Ascending aorta (tissue), 1 donor: ENCODE measurements around the gene PCOLCE2. TPM values are rescaled to one million over a fixed set of nuclear protein-coding genes. Genes with fewer than 3 reads are reported as not detected.

Experiments
- total RNA-seq: library from RNA; depleted of rRNA; stranded (reverse); fragments of >200 nt; gene quantifications from one replicate; pipeline ENCODE4 v1.1.0, GENCODE V29; 2016

PCOLCE2 gene
- total RNA-seq, 1 donor from 2014 or later: 58.1 TPM

Other genes starting within 250 kb of the PCOLCE2 start
- 12.3 TPM for gene TRPC1, start 165.0 kb downstream of the PCOLCE2 start, total RNA-seq
- gene PAQR9, start 74.6 kb upstream of the PCOLCE2 start, total RNA-seq: not detected
- 68.6 TPM for gene U2SURP, start 112.5 kb upstream of the PCOLCE2 start, total RNA-seq
- 16.6 TPM for gene CHST2, start 230.7 kb upstream of the PCOLCE2 start, total RNA-seq